ENCODE measurements around the gene ATR.

ATR gene

GRCh38 chr3:142523921-142524566 lies 54.5 kb downstream of the ATR start:
- no peak for TF ChIP-seq CTCF (IDR thresholded peaks at IDR 0.05; ENCODE audit: borderline replicate concordance, insufficient read depth, low read depth, low read length)
- no peak overlapping the region for H3K4me3 ChIP-seq (ENCODE audit: low read depth, low read length)

GRCh38 chr3:142509079-142509478 lies 69.5 kb downstream of the ATR start:
- H3K4me3 ChIP-seq (ENCODE audit: low read depth, low read length): no peak overlapping the region
- TF ChIP-seq CTCF (IDR thresholded peaks at IDR 0.05; ENCODE audit: borderline replicate concordance, insufficient read depth, low read depth, low read length): no peak

- TF ChIP-seq CTCF (IDR thresholded peaks at IDR 0.05; ENCODE audit: borderline replicate concordance, insufficient read depth, low read depth, low read length): no peak
- H3K4me3 ChIP-seq (ENCODE audit: low read depth, low read length): no peak overlapping the region
These were observed 71.3 kb downstream of the ATR start for GRCh38 chr3:142507241-142507640.

GRCh38 chr3:142502187-142502985 lies 76.1 kb downstream of the ATR start:
- H3K4me3 ChIP-seq (ENCODE audit: low read depth, low read length): no peak overlapping the region
- TF ChIP-seq CTCF (IDR thresholded peaks at IDR 0.05; ENCODE audit: borderline replicate concordance, insufficient read depth, low read depth, low read length): no peak

- no peak for TF ChIP-seq CTCF (IDR thresholded peaks at IDR 0.05; ENCODE audit: borderline replicate concordance, insufficient read depth, low read depth, low read length)
- H3K4me3 ChIP-seq (ENCODE audit: low read depth, low read length): no peak overlapping the region
These were observed 77.3 kb downstream of the ATR start for GRCh38 chr3:142501004-142501926.

DNA sequence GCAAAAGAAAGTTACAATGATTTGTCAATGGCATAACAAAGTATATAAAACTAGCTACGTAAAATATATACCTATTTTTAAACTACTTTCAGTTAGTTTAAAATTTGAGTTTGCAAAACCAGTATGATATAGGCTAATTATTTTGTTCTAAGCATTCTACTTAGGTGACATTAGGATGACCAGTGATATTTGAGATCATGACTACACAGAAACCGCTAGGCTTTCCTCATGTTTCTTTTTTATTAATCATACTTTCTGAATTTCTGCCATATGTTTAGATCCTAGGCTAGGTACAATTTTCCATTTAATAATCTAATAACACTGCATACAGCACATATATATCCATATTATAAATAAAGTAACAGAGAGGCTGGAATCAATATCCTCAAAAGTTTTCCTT lies 78.3 kb downstream of the ATR start:
- no peak overlapping the region for H3K4me3 ChIP-seq (ENCODE audit: low read depth, low read length)
- no peak for TF ChIP-seq CTCF (IDR thresholded peaks at IDR 0.05; ENCODE audit: borderline replicate concordance, insufficient read depth, low read depth, low read length)
